ENCODE measurements around the gene TMEM184A.

GRCh38 chr7:1554333-1555045 is 1.5 kb downstream of the TMEM184A start:
- TF ChIP-seq POLR2AphosphoS5 (IDR thresholded peaks at IDR 0.05; ENCODE audit: insufficient read depth in 1 of 2, low read depth in 1 of 2) (no peak), POLR2A (IDR thresholded peaks at IDR 0.05) (no peak)
- TF ChIP-seq, protein P1, sequence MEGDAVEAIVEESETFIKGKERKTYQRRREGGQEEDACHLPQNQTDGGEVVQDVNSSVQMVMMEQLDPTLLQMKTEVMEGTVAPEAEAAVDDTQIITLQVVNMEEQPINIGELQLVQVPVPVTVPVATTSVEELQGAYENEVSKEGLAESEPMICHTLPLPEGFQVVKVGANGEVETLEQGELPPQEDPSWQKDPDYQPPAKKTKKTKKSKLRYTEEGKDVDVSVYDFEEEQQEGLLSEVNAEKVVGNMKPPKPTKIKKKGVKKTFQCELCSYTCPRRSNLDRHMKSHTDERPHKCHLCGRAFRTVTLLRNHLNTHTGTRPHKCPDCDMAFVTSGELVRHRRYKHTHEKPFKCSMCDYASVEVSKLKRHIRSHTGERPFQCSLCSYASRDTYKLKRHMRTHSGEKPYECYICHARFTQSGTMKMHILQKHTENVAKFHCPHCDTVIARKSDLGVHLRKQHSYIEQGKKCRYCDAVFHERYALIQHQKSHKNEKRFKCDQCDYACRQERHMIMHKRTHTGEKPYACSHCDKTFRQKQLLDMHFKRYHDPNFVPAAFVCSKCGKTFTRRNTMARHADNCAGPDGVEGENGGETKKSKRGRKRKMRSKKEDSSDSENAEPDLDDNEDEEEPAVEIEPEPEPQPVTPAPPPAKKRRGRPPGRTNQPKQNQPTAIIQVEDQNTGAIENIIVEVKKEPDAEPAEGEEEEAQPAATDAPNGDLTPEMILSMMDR (IDR thresholded peaks at IDR 0.05) = no peak
